Measurements from ENCODE around the gene PGM2L1. TPM values are rescaled to one million over a fixed set of nuclear protein-coding genes. Genes with fewer than 3 reads are reported as not detected.
A peak's percentile ranks its signal among the peaks of the same experiment; 100 is the strongest.

PGM2L1 gene
- total and polyA plus RNA-seq, 2 experiments from 2014 or later: 32.6 to 44.4 TPM

DNA sequence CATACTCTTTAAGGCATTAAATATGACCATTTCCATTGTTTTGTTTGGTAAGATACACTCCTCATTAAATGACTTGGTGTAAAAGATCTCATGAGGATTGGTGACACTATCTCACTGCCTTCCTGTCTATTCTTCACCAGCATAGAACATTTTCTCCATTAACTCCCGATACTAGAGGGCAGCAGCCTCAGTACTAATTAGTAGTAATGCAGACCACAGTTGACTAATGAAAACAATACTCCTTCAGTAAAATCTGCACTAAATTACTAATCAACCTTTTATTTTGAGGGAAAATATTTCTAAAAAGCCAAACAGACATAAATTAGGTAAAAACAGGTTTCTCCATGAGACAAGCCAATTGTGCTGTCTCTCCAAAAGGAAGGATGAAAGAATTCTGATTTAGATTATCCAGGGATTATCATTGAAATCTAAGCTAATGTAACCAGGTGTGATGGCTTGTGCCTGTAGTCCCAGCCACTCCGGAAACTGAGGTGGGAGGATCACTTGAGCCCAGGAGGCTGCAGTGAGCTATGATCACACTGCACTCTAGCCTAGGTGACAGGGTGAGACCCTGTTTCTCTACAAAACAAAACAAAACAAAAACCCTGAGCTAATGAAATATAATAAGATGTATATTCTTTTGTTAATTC lies 9.4 kb downstream of the PGM2L1 start:
- Histone ChIP-seq H3K9me2 (ENCODE audit: insufficient read depth) (no peaks in the 10 kb centered on the region), H3F3A (replicated peaks; ENCODE audit: low read depth) (no peaks in the 10 kb centered on the region), H3K27me3 (ENCODE audit: insufficient read depth) (no peaks in the 10 kb centered on the region), H3K36me3 (ENCODE audit: insufficient read depth) (no peaks in the 10 kb centered on the region), H2AFZ (no peak overlapping the region), H3K4me2 (no peak overlapping the region), H3K4me3 (no peak overlapping the region), H3K27ac (ENCODE audit: low read depth) (peak overlapping the region; percentile 41), H3K79me2 (replicated peaks; ENCODE audit: insufficient read depth) (peaks cover 70% of the 10 kb centered on the region), H3K4me1 (ENCODE audit: insufficient read depth) (peaks cover 42% of the 10 kb centered on the region), H4K20me1 (replicated peaks; ENCODE audit: insufficient read depth) (no peaks in the 10 kb centered on the region)
- H3K4me3 Mint-ChIP-seq: peak overlapping the region; percentile 36; the same call in 1 of the 3 replicates
- TF ChIP-seq, protein P1, sequence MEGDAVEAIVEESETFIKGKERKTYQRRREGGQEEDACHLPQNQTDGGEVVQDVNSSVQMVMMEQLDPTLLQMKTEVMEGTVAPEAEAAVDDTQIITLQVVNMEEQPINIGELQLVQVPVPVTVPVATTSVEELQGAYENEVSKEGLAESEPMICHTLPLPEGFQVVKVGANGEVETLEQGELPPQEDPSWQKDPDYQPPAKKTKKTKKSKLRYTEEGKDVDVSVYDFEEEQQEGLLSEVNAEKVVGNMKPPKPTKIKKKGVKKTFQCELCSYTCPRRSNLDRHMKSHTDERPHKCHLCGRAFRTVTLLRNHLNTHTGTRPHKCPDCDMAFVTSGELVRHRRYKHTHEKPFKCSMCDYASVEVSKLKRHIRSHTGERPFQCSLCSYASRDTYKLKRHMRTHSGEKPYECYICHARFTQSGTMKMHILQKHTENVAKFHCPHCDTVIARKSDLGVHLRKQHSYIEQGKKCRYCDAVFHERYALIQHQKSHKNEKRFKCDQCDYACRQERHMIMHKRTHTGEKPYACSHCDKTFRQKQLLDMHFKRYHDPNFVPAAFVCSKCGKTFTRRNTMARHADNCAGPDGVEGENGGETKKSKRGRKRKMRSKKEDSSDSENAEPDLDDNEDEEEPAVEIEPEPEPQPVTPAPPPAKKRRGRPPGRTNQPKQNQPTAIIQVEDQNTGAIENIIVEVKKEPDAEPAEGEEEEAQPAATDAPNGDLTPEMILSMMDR (conservative IDR thresholded peaks at IDR 0.05; ENCODE audit: low read depth in 2 of 2): peak; percentile 76 to 95
- no peak for TF ChIP-seq EZH2 (IDR thresholded peaks at IDR 0.05; ENCODE audit: low read depth, unreplicated experiment)
- peaks cover 38% of the 10 kb centered on the region for H3K4me1 Mint-ChIP-seq
- no peaks in the 10 kb centered on the region for H3K9me3 Mint-ChIP-seq
- H3K27me3 Mint-ChIP-seq (ENCODE audit: insufficient read depth, low read depth, poor library complexity): peaks cover 4% of the 10 kb centered on the region
- peak; percentile 87 for DNase-seq (ENCODE audit: low spot score)
- H3K36me3 Mint-ChIP-seq (ENCODE audit: low read depth): no peaks in the 10 kb centered on the region
- H3K27ac Mint-ChIP-seq: peak overlapping the region; percentile 81
- peak; percentile 97 for ATAC-seq

DNA sequence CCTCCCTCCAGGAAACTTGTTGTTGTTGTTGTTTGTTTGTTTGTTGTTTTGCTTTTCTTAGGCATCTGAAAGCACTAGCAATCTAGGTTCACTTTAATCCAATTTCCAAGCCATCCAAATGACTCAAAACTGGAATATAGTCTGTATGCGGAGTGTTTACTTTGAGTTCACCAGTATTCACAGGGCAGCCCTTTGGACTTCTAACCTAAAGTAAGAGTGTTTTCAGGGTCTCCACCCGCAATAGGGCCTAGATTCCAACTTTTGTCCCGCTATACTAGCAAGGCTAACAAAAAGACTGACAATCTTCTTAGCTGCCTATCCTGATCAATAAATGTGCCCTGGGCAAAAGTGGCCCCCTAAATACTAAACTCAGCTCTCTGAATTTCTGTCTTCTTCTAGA lies 13.6 kb downstream of the PGM2L1 start:
- H3K36me3 ChIP-seq (ENCODE audit: insufficient read depth): no peaks in the 10 kb centered on the region
- no peaks in the 10 kb centered on the region; the same call in 2 of the 3 replicates for H3K9me3 Mint-ChIP-seq
- no peaks in the 10 kb centered on the region for H3K9me2 ChIP-seq (ENCODE audit: insufficient read depth)
- no peaks in the 10 kb centered on the region for H3K27me3 ChIP-seq (ENCODE audit: insufficient read depth)
- H4K20me1 ChIP-seq (replicated peaks; ENCODE audit: insufficient read depth): no peaks in the 10 kb centered on the region
- no peak overlapping the region for H3K27ac ChIP-seq (ENCODE audit: low read depth)
- H3K27ac Mint-ChIP-seq: peak overlapping the region; percentile 61
- TF ChIP-seq ZNF331 (CRISPR knock-in tag; IDR thresholded peaks at IDR 0.05; ENCODE audit: low read depth) (no peak), EZH2phosphoT487 (IDR thresholded peaks at IDR 0.05; ENCODE audit: unreplicated experiment) (no peak), CREB1 (CRISPR knock-in tag; IDR thresholded peaks at IDR 0.05; ENCODE audit: low read depth) (no peak), NANOG (IDR thresholded peaks at IDR 0.05; ENCODE audit: borderline replicate concordance) (no peak)
- TF ChIP-seq, protein P2, sequence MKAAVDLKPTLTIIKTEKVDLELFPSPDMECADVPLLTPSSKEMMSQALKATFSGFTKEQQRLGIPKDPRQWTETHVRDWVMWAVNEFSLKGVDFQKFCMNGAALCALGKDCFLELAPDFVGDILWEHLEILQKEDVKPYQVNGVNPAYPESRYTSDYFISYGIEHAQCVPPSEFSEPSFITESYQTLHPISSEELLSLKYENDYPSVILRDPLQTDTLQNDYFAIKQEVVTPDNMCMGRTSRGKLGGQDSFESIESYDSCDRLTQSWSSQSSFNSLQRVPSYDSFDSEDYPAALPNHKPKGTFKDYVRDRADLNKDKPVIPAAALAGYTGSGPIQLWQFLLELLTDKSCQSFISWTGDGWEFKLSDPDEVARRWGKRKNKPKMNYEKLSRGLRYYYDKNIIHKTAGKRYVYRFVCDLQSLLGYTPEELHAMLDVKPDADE (IDR thresholded peaks at IDR 0.05): no peak
- peaks cover 43% of the 10 kb centered on the region for H3K4me1 ChIP-seq (ENCODE audit: insufficient read depth)
- no peak overlapping the region for H2AFZ ChIP-seq
- no peak for ATAC-seq
- no peak overlapping the region for H3K4me3 ChIP-seq
- no peaks in the 10 kb centered on the region for H3F3A ChIP-seq (replicated peaks; ENCODE audit: low read depth)
- peaks cover 36% of the 10 kb centered on the region for H3K4me1 Mint-ChIP-seq
- H3K36me3 Mint-ChIP-seq (ENCODE audit: low read depth): no peaks in the 10 kb centered on the region
- DNase-seq (ENCODE audit: low spot score): no peak
- H3K79me2 ChIP-seq (replicated peaks; ENCODE audit: insufficient read depth): peaks cover 54% of the 10 kb centered on the region
- H3K4me2 ChIP-seq: no peak overlapping the region
- H3K4me3 Mint-ChIP-seq: no peak overlapping the region
- H3K27me3 Mint-ChIP-seq (ENCODE audit: insufficient read depth, low read depth, poor library complexity): peaks cover 4% of the 10 kb centered on the region
